Fibroblast of lung (primary cell): ENCODE measurements around the gene ARHGEF33. TPM values are rescaled to one million over a fixed set of nuclear protein-coding genes. Genes with fewer than 3 reads are reported as not detected.

Experiments used
- DNase-seq, 2 donors: peaks; one replicate each; pipeline versions ENCODE4 v3.0.0 to v3.0.0-alpha.2; 2010; ENCODE audit warnings: low read depth in 2 of 2
- H2AFZ ChIP-seq: 2 replicates; pipeline ENCODE4 v1.5.1; 2012; ENCODE audit warnings: low read length, control low read depth, inconsistent platforms
- H3K27ac ChIP-seq: 2 replicates; pipeline ENCODE4 v1.5.1; 2011; ENCODE audit warnings: low read length, control low read depth; ENCODE audit not compliant: insufficient read depth
- H3K27me3 ChIP-seq: 2 replicates; pipeline ENCODE4 v1.5.1; 2011; ENCODE audit warnings: mild to moderate bottlenecking, low read length; ENCODE audit not compliant: control insufficient read depth, insufficient read depth
- H3K36me3 ChIP-seq: 2 replicates; pipeline ENCODE4 v1.5.1; 2011; ENCODE audit warnings: low read length; ENCODE audit not compliant: control insufficient read depth, insufficient read depth
- H3K4me1 ChIP-seq: 2 replicates; pipeline ENCODE4 v1.5.1; 2011; ENCODE audit warnings: low read length; ENCODE audit not compliant: control insufficient read depth, insufficient read depth; ENCODE audit errors: extremely low read depth
- H3K4me2 ChIP-seq: 2 replicates; pipeline ENCODE4 v1.5.1; 2011; ENCODE audit warnings: low read length, control low read depth; ENCODE audit not compliant: insufficient read depth; ENCODE audit errors: extremely low read depth
- H3K4me3 ChIP-seq, 4 experiments: fragments of 200-600 bp in 1 of 4; sonication (generic) in 1 of 4; replicated peaks in 1 of 4; 2 replicates each; pipeline ENCODE4 v1.5.1; 2011 to 2016; ENCODE audit warnings: low read length in 4 of 4, low read depth in 3 of 4, mild to moderate bottlenecking in 3 of 4, control low read depth in 2 of 4, inconsistent platforms in 1 of 4, mixed read lengths in 1 of 4; ENCODE audit not compliant: insufficient read depth in 1 of 4; ENCODE audit errors: control extremely low read depth in 1 of 4
- H3K79me2 ChIP-seq: 2 replicates; pipeline ENCODE4 v1.5.1; 2012; ENCODE audit warnings: mild to moderate bottlenecking, low read length, inconsistent platforms; ENCODE audit not compliant: control insufficient read depth, insufficient read depth
- H3K9ac ChIP-seq: 2 replicates; pipeline ENCODE4 v1.5.1; 2011; ENCODE audit warnings: mild to moderate bottlenecking, low read length, control low read depth; ENCODE audit not compliant: insufficient read depth
- H3K9me3 ChIP-seq: 2 replicates; pipeline ENCODE4 v1.5.1; 2012; ENCODE audit warnings: low read depth, low read length; ENCODE audit not compliant: control insufficient read depth, insufficient read depth
- H4K20me1 ChIP-seq: 2 replicates; pipeline ENCODE4 v1.5.1; 2011; ENCODE audit warnings: low read length; ENCODE audit not compliant: control insufficient read depth, insufficient read depth; ENCODE audit errors: extremely low read depth
- EZH2 ChIP-seq: IDR thresholded peaks from 2 replicates; pipeline ENCODE4 v1.5.1; 2012; ENCODE audit warnings: low read length, control low read depth, mild to moderate bottlenecking; ENCODE audit errors: missing control alignments
- polyA plus RNA-seq, 2 donors: library from polyadenylated mRNA; depleted of rRNA in 1 of 2; stranded (reverse) in 1 of 2; unstranded in 1 of 2; fragments of >200 nt; gene quantifications; 2 replicates each; pipeline ENCODE4 v1.2.1, GENCODE V29; 2011 to 2012; ENCODE audit warnings: missing spikeins in 1 of 2
- total RNA-seq: library from RNA; depleted of rRNA; stranded (reverse); fragments of >200 nt; gene quantifications from 2 replicates; pipeline ENCODE4 v1.2.1, GENCODE V29; 2014
- TF ChIP-seq, protein P1 (sequence below), 2 donors: IDR thresholded peaks in 1 of 2; conservative IDR thresholded peaks in 1 of 2; 1 replicate in 1 of 2; 2 replicates in 1 of 2; pipeline ENCODE4 v1.5.1; 2011 to 2012; ENCODE audit warnings: low read length in 2 of 2, control low read depth in 1 of 2, inconsistent platforms in 1 of 2, low read depth in 1 of 2, mild to moderate bottlenecking in 1 of 2

ARHGEF33 gene
- total and polyA plus RNA-seq, 2 donors (not counting 1 experiment from before 2014, with no cell fraction given): 0.10 to 0.50 TPM

DNA sequence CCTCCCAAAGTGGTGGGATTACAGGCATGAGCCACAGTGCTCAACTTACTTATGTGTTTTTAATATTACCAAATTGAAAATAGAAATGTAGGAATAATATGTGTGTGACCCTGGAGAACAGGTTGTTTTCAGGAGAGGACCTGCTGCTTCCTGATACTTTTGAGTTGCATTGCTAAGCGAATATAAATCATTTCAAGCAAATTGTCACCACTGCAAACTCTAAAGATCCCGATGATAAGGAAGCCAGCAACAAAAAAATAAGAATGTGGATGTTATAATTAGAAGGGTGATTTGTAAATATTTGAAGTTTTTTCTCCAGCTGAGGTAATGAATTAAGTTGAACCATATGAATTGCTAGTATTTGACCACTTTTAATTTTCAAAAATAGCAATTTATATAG lies 40.9 kb downstream of the ARHGEF33 start:
- Histone ChIP-seq H3K9ac (no peak overlapping the region), H3K4me1 (no peaks in the 10 kb centered on the region), H3K27ac (no peak overlapping the region), H2AFZ (no peak overlapping the region), H4K20me1 (no peaks in the 10 kb centered on the region), H3K4me2 (no peak overlapping the region), H3K27me3 (no peaks in the 10 kb centered on the region), H3K4me3 (no peak overlapping the region), H3K9me3 (no peaks in the 10 kb centered on the region), H3K79me2 (no peaks in the 10 kb centered on the region), H3K36me3 (no peaks in the 10 kb centered on the region)
- no peak for DNase-seq
- TF ChIP-seq EZH2: no peak
- TF ChIP-seq, protein P1, sequence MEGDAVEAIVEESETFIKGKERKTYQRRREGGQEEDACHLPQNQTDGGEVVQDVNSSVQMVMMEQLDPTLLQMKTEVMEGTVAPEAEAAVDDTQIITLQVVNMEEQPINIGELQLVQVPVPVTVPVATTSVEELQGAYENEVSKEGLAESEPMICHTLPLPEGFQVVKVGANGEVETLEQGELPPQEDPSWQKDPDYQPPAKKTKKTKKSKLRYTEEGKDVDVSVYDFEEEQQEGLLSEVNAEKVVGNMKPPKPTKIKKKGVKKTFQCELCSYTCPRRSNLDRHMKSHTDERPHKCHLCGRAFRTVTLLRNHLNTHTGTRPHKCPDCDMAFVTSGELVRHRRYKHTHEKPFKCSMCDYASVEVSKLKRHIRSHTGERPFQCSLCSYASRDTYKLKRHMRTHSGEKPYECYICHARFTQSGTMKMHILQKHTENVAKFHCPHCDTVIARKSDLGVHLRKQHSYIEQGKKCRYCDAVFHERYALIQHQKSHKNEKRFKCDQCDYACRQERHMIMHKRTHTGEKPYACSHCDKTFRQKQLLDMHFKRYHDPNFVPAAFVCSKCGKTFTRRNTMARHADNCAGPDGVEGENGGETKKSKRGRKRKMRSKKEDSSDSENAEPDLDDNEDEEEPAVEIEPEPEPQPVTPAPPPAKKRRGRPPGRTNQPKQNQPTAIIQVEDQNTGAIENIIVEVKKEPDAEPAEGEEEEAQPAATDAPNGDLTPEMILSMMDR (conservative IDR thresholded peaks at IDR 0.05 in 1 of 2, IDR thresholded peaks at IDR 0.05 in 1 of 2; ENCODE audit: low read depth in 1 of 2, low read length in 2 of 2): no peak

- Histone ChIP-seq H3K9ac (no peak overlapping the region), H3K36me3 (no peaks in the 10 kb centered on the region), H3K4me1 (no peaks in the 10 kb centered on the region), H3K27ac (no peak overlapping the region), H3K4me3 (no peak overlapping the region), H2AFZ (no peak overlapping the region), H3K27me3 (no peaks in the 10 kb centered on the region), H4K20me1 (no peaks in the 10 kb centered on the region), H3K79me2 (no peaks in the 10 kb centered on the region), H3K4me2 (no peak overlapping the region), H3K9me3 (no peaks in the 10 kb centered on the region)
- TF ChIP-seq EZH2: no peak
- TF ChIP-seq, protein P1 (conservative IDR thresholded peaks at IDR 0.05 in 1 of 2, IDR thresholded peaks at IDR 0.05 in 1 of 2; ENCODE audit: low read depth in 1 of 2, low read length in 2 of 2): no peak
- no peak for DNase-seq
Measured at GRCh38 chr2:38932586-38932985, 42.9 kb downstream of the ARHGEF33 start.

GRCh38 chr2:38933653-38934052 lies 44.0 kb downstream of the ARHGEF33 start:
- TF ChIP-seq, protein P1 (conservative IDR thresholded peaks at IDR 0.05 in 1 of 2, IDR thresholded peaks at IDR 0.05 in 1 of 2; ENCODE audit: low read depth in 1 of 2, low read length in 2 of 2): no peak
- no peak for TF ChIP-seq EZH2
- H3K79me2 ChIP-seq: no peaks in the 10 kb centered on the region
- H3K4me3 ChIP-seq: no peak overlapping the region
- no peak overlapping the region for H3K9ac ChIP-seq
- H3K36me3 ChIP-seq: no peaks in the 10 kb centered on the region
- no peak overlapping the region for H2AFZ ChIP-seq
- H3K27ac ChIP-seq: no peak overlapping the region
- no peaks in the 10 kb centered on the region for H3K9me3 ChIP-seq
- no peaks in the 10 kb centered on the region for H3K4me1 ChIP-seq
- peak; percentile 23 to 61 for DNase-seq
- no peaks in the 10 kb centered on the region for H3K27me3 ChIP-seq
- H3K4me2 ChIP-seq: no peak overlapping the region
- H4K20me1 ChIP-seq: no peaks in the 10 kb centered on the region
